Effector CD8-positive, alpha-beta T cell (primary cell): ENCODE results near the gene FDX1.
"Not testable (repeated sequence)": the region's sequence is repeated elsewhere in the genome, so short reads cannot be mapped to it uniquely, and the experiment has no call there.

ENCODE experiments used
- DNase-seq: peaks from one replicate; lab custom pipeline; 2025; lab: John Stamatoyannopoulos, UW
- total RNA-seq, 4 experiments: gene quantifications; one replicate each; lab custom pipeline; 2026; lab: John Stamatoyannopoulos, UW

FDX1 gene
- 24.2 to 36.4 (median 24.7) reads per million in 4 experiments for total RNA-seq

DNA sequence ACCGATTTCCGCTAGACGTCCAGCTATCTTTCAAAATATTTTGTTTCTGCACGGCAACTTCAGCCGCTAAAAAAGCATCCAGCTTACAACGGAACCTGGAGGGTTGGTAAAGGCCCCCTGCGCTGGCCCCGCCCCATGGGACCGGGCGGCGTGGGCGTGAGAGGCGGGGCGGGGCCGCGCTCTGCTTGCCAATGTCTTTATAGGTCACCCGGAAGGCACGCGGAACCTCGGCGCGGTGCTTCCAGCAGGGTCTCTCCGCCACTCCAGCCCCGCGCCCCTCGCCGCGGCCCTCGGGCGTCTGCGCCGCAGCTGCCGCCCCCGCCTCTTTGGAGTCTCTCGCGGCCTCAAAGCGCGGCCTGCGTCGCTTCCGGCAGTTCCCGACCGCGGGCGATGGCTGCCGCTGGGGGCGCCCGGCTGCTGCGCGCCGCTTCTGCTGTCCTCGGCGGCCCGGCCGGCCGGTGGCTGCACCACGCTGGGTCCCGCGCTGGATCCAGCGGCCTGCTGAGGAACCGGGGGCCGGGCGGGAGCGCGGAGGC is at the start of gene FDX1:
FDX1 (plus strand) TSS at position 218 of the 536 bp plus-strand sequence; CDS start at position 391, 173 bp downstream.
- DNase-seq, result peak; percentile 71

DNA sequence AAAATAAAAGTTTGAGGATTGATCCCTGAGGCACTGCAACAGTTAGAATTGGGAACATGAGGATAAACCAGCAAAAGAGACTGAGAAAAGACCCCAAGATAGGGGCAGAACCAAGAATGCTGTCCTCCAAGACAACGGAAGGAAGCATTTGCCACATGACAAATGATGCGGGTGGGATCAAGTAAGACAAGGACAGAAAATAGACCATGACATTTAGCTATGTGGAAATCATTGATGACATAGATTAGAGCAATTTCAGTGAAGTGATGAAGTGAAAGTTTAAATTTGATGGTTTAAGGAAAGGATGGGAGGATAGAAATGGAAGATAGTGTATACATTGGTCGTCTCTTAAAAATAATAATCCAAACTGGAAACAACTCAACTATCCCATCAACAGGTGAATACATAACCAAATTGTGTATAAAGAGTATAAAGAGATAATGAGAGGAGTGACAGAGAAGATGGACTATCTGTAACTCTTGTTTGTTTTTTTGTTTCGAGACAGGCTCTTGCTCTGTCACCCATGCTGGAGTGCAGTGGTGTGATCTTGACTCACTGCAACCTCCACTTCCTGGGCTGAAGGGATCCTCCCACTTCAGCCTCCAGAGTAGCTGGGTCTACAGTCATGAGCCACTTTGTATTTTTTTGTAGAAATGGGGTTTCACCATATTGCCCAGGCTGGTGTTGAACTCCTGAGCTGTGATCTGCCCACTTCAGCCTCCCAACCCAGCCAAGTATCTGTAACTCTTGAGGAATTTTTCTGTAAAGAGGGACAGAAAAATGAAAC is 48.7 kb upstream of the FDX1 start:
- no peak for DNase-seq

GRCh38 chr11:110388231-110388630 is 41.5 kb upstream of the FDX1 start:
- not testable (repeated sequence) for DNase-seq

- DNase-seq, result no peak
Measured at GRCh38 chr11:110389965-110390364, 39.8 kb upstream of the FDX1 start.

- DNase-seq, result no peak
Measured at GRCh38 chr11:110392056-110392455, 37.7 kb upstream of the FDX1 start.

GRCh38 chr11:110397668-110398286 is 32.0 kb upstream of the FDX1 start:
- DNase-seq, result not testable (repeated sequence)

DNA sequence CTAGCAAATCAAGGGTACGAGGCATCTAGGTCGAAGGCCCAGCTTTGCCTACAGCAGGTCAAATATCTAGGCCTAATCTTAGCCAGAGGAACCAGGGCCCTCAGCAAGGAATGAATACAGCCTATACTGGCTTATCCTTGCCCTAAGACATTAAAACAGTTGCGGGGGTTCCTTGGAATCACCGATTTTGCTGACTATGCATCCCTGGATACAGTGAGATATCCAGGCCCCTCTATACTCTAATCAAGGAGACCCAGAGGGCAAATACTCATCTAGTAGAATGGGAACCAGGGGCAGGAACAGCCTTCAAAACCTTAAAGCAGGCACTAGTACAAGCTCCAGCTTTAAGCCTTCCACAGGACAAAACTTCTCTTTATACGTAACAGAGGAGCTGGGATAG is 26.2 kb upstream of the FDX1 start:
- DNase-seq, result not testable (repeated sequence)

DNA sequence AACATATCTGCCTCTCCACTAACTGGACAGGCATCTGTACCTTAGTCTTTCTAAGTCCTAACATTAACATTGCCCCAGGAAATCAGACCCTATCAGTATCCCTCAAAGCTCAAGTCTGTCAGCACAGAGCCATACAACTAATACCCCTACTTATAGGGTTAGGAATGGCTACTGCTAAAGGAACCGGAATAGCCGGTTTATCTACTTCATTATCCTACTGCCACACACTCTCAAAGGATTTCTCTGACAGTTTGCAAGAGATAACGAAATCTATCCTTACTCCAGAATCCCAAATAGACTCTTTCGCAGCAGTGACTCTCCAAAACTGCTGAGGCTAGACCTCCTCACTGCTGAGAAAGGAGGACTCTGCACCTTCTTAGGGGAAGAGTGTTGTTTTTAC is 24.1 kb upstream of the FDX1 start:
- DNase-seq, result not testable (repeated sequence)

GRCh38 chr11:110407315-110407714 is 22.4 kb upstream of the FDX1 start:
- no peak for DNase-seq

- DNase-seq, result no peak
Measured at GRCh38 chr11:110409174-110409573, 20.6 kb upstream of the FDX1 start.

DNA sequence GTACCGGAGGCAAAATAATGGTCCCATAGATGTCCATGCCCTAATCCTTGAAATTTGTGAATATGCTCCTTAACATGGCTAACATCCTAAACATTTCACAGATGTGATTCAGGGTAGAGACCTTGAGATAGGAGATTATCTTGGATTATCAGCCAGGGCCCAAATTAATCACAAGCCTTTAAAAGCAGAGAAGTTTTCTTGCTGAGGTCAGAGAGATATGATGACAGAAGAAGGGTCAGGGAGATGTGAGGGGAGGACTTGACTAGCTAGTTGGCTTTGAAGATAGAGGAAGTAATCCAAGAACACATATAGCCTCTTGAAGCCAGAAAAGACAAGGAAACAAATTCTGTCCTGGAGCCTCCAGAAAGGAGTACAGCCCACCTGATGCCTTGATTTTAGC is 19.1 kb upstream of the FDX1 start:
- no peak for DNase-seq

- DNase-seq, result no peak
Measured at GRCh38 chr11:110415081-110415480, 14.7 kb upstream of the FDX1 start.

GRCh38 chr11:110421658-110422057 is 8.1 kb upstream of the FDX1 start:
- DNase-seq, result not testable (repeated sequence)

GRCh38 chr11:110422306-110422905 is 7.3 kb upstream of the FDX1 start:
- no peak for DNase-seq

DNA sequence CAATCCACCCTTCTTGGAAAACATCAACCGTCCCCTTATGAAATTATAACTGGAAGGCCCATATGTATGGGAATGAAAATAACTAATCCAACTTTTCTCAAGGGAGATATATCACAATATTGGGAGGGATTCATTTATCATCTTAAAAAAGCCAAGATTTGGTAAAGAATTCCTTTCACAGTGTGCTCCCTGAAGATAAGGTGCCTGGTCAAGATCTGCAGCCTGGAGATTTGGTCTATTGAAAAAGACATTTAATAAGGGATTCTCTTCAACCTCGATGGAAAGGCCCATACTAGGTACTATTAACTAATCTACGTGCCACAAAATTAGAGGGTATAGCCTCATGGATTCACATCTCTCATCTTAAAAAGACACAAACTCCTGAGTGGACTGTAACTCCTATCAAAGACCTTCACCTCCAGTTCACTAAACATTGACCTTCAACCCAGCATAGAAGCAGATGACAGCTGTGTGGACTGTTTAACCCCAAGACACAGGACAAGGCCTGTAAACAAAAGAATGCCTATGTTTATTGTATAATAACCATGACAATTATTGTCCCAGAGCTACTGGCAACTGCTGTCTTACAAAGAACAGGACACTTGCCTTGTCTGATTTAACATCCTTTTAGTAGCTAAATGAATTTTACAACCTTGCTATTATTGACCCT is 4.8 kb upstream of the FDX1 start:
- DNase-seq, result no peak

DNA sequence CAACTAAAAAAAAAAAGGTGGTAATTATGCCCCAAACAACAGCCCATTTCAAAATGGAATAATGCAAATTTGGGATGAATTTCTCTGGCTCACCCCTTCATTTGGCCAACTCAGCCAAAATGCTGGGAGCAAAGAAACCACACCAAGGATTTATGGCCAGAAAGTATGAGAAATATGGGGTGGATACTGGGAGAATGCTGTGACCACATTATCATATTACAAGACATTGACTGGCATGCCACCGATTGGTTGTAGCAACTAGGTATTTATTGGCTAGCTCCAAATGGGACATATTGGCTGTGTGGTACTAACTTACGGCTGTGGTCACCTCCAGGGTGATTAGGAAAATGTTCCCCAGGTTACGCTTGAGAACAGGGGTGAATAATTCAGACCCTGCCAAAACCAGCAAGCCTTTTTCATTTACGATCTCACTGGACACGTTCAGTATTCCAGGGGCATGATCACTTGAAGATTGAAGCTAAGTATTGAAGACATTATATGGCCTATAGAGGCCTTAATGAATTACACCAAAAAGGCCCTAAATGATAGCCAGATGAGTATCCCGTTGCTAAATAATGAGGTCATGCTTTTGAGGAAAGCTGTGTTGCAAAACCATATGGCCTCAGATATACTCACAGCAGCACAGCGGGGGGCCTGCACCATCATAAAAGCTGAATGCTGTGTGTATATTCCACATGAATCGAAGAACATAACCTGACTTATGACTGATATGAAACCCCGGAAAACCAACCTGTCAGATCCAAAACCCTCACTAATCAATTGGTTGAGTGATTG is 3.8 kb upstream of the FDX1 start:
- no peak for DNase-seq

DNA sequence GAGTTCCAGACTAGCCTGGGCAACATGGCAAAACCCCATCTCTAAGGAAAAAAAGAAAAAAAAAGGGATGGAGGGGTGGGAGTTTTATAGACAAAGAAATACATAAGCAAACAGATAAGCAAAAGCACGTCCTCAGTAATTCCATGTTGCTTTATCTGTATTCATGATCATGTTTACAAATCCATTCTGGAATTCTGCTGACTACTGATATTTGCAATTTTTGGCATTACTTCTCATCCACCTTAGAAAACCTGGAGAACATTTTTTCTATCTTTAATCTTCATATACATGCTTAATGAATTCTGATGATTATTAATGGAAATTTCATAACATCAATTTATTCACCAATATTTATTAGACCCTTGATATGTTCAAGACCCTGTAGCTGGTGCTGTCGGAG is 1.7 kb upstream of the FDX1 start:
- DNase-seq, result no peak

DNA sequence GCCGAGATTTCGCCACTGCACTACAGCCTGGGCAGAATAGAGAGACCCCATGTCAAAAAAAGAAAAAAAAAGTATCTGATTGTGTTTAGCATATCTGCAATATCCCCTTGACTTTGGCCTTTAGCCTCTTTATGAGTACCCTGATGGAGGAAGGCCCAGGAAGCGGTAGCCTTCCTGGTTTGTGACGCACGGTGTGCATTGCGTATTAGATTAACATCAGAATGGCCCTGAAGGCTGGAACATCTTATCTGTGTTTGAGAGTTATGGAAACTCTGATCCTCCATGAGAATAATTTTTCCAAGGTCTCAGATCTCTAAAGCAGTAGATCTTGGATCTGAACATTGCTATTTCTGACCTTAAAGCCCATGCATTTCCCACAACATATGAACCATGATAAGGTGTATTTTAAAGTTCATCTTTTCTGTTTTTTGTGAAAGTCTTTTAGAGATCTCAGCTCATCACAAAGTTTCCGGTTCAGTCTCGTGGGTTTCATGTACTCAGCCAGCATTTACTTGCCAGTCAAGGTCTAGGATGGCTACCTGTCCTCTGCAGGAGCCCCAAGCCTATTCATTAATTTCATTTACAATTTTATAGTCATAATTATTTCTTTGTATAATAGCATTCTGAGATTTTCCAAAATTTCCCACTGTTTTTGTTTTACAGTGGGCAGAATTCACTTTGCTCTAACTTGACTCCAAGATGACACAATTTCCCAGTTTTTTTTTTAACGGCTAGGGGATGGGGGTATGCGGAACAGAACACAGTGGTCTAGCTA is 605 bp upstream of the FDX1 start:
- no peak for DNase-seq

DNA sequence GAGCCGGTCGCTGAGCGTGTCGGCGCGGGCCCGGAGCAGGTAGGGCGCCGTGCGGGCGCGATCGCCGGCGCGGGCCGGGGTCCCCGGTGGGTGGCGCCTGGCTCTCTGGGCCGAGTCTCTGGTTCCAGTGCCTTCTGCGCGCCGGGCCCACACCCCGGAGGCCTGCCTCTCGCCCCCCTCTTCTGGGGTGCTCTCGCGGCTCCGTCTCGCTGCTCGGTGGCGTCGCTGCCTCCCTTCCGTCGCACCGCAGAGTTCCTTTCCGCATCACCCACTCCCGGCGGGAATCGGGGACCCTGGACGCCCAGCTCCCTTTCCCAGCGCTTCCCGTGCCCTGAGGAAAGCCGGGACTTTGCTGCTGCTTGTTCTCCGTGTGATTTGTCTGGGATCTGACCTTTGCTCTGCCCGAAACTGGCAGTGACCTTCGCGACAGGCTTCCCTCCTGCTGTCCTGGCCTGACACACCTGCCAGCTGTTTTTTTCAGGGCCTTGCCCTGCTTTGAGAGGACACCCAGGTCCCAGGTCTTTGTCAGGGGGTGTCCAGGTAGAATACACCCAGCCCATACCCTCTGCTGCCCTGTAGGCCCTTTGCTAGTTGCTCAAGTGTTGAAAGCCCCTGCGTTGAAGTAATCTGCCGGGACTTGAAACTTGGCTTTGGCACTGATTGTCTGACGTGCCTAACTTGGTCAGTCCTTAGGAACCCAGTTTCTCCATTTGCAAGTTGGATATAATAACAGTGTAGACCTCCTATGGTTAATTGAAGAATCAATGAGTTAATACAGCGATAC is 711 bp downstream of the FDX1 start:
- DNase-seq, result peak; percentile 38
